Right atrium auricular region (tissue), 2 donors: ENCODE results near the gene SPCS3. TPM values are rescaled to one million over a fixed set of nuclear protein-coding genes. Genes with fewer than 3 reads are reported as not detected.

Source experiments
- DNase-seq: peaks from one replicate; pipeline ENCODE4 v3.0.0-alpha.2; 2019; ENCODE audit warnings: low spot score
- H3K27ac ChIP-seq, 2 donors: fragments of 200-600 bp; sonication (generic); 1 replicate in 1 of 2; 2 replicates in 1 of 2; pipeline ENCODE4 v1.5.1; 2016 to 2019
- H3K27me3 ChIP-seq, 2 donors: fragments of 200-600 bp; sonication (generic); one replicate each; pipeline versions ENCODE4 v1.5.1 to v1.6.0; 2017 to 2019
- H3K36me3 ChIP-seq: fragments of 200-600 bp; sonication (generic); one replicate; pipeline ENCODE4 v1.5.1; 2016
- H3K4me1 ChIP-seq, 2 donors: fragments of 200-600 bp; sonication (generic); one replicate each; pipeline versions ENCODE4 v1.5.1 to v1.6.0; 2017 to 2019
- H3K4me3 ChIP-seq, 2 donors: fragments of 200-600 bp; sonication (generic); 1 replicate in 1 of 2; 2 replicates in 1 of 2; pipeline ENCODE4 v1.5.1; 2017 to 2019; ENCODE audit warnings: mild to moderate bottlenecking in 1 of 2, moderate library complexity in 1 of 2
- H3K9me3 ChIP-seq, 2 donors: fragments of 200-600 bp; sonication (generic); one replicate each; pipeline ENCODE4 v1.5.1; 2019
- CTCF ChIP-seq, 2 donors: fragments of 200-600 bp; sonication (generic); IDR thresholded peaks; one replicate each; pipeline ENCODE4 v1.5.1; 2019; ENCODE audit warnings: antibody characterized with exemption in 2 of 2
- total RNA-seq, 2 donors: library from RNA; depleted of rRNA; stranded (reverse); fragments of >200 nt; gene quantifications; one replicate each; pipeline ENCODE4 v1.1.0, GENCODE V29; 2016

The SPCS3 gene
- total RNA-seq, 2 donors from 2014 or later, result 45.7 to 55.0 TPM

- no peaks in the 10 kb centered on the region for H3K4me1 ChIP-seq
- H3K27me3 ChIP-seq, result no peaks in the 10 kb centered on the region
- DNase-seq, result no peak
- no peak overlapping the region for H3K4me3 ChIP-seq
- H3K27ac ChIP-seq, result no peak overlapping the region
- H3K9me3 ChIP-seq, result no peaks in the 10 kb centered on the region
- no peak for TF ChIP-seq CTCF (IDR thresholded peaks at IDR 0.05)
- H3K36me3 ChIP-seq, result no peaks in the 10 kb centered on the region
Observed at GRCh38 chr4:176306837-176307665, 12.7 kb upstream of the SPCS3 start.

GRCh38 chr4:176307666-176307930, 12.2 kb upstream of the SPCS3 start:
- no peak for DNase-seq
- Histone ChIP-seq H3K27me3 (no peaks in the 10 kb centered on the region), H3K9me3 (no peaks in the 10 kb centered on the region), H3K27ac (no peak overlapping the region), H3K4me3 (no peak overlapping the region), H3K36me3 (no peaks in the 10 kb centered on the region), H3K4me1 (no peaks in the 10 kb centered on the region)
- TF ChIP-seq CTCF (IDR thresholded peaks at IDR 0.05), result no peak

GRCh38 chr4:176308441-176308840, 11.3 kb upstream of the SPCS3 start:
- no peak for TF ChIP-seq CTCF (IDR thresholded peaks at IDR 0.05)
- H3K9me3 ChIP-seq, result no peaks in the 10 kb centered on the region
- no peak overlapping the region for H3K27ac ChIP-seq
- no peak overlapping the region for H3K4me3 ChIP-seq
- no peaks in the 10 kb centered on the region for H3K36me3 ChIP-seq
- no peaks in the 10 kb centered on the region for H3K27me3 ChIP-seq
- no peak for DNase-seq
- no peaks in the 10 kb centered on the region for H3K4me1 ChIP-seq

GRCh38 chr4:176309046-176309445, 10.7 kb upstream of the SPCS3 start:
- H3K27me3 ChIP-seq, result no peaks in the 10 kb centered on the region
- no peak for TF ChIP-seq CTCF (IDR thresholded peaks at IDR 0.05)
- no peak overlapping the region for H3K27ac ChIP-seq
- no peaks in the 10 kb centered on the region for H3K36me3 ChIP-seq
- no peaks in the 10 kb centered on the region for H3K9me3 ChIP-seq
- no peak overlapping the region for H3K4me3 ChIP-seq
- no peaks in the 10 kb centered on the region for H3K4me1 ChIP-seq
- DNase-seq, result no peak

- TF ChIP-seq CTCF (IDR thresholded peaks at IDR 0.05), result no peak
- Histone ChIP-seq H3K27ac (no peak overlapping the region), H3K36me3 (no peaks in the 10 kb centered on the region), H3K9me3 (no peaks in the 10 kb centered on the region), H3K27me3 (no peaks in the 10 kb centered on the region), H3K4me1 (no peaks in the 10 kb centered on the region), H3K4me3 (no peak overlapping the region)
- no peak for DNase-seq
Observed at GRCh38 chr4:176309772-176310171, 10.0 kb upstream of the SPCS3 start.
